HepG2 (cell line): ENCODE measurements around the gene NCDN. TPM values are rescaled to one million over a fixed set of nuclear protein-coding genes. Genes with fewer than 3 reads are reported as not detected.

ENCODE experiments used
- GATA4 ChIP-seq: sonication (generic); IDR thresholded peaks from 2 replicates; pipeline ENCODE4 v1.6.1; 2016; ENCODE audit warnings: antibody characterized with exemption, low read depth, borderline replicate concordance
- HOXA9 ChIP-seq: sonication (generic); formaldehyde crosslinking; IDR thresholded peaks from 2 replicates; pipeline ENCODE4 v1.8.1; 2022; ENCODE audit warnings: missing genetic modification reagents, mild to moderate bottlenecking, moderate library complexity, borderline replicate concordance
- IRF2 ChIP-seq: IDR thresholded peaks from 2 replicates; pipeline ENCODE4 v1.6.1; 2018; ENCODE audit warnings: missing genetic modification reagents, missing compliant biosample characterization
- SMC3 ChIP-seq: IDR thresholded peaks from 2 replicates; pipeline ENCODE4 v1.6.1; 2011; ENCODE audit warnings: low read length, improper control_type of control experiment
- SOX6 ChIP-seq, 2 experiments: fragments of 450-650 bp in 1 of 2; sonication (generic) in 1 of 2; formaldehyde crosslinking in 1 of 2; IDR thresholded peaks; 2 replicates each; pipeline versions ENCODE4 v1.4.0 to v1.6.1; 2017 to 2020; ENCODE audit warnings: antibody characterized with exemption in 1 of 2, mild to moderate bottlenecking in 1 of 2, missing genetic modification reagents in 1 of 2
- SP1 ChIP-seq, 2 experiments: fragments of 450-650 bp in 1 of 2; sonication (generic) in 1 of 2; formaldehyde crosslinking in 1 of 2; IDR thresholded peaks; 2 replicates each; pipeline versions ENCODE4 v1.4.0 to v1.6.1; 2016 to 2020; ENCODE audit warnings: missing genetic modification reagents in 1 of 2
- STAG1 ChIP-seq: sonication (generic); formaldehyde crosslinking; IDR thresholded peaks from 2 replicates; pipeline ENCODE4 v1.4.0; 2020; ENCODE audit warnings: missing genetic modification reagents
- TBX2 ChIP-seq: sonication (generic); formaldehyde crosslinking; IDR thresholded peaks from 2 replicates; pipeline ENCODE4 v1.5.0; 2020; ENCODE audit warnings: missing genetic modification reagents, mild to moderate bottlenecking, borderline replicate concordance
- ZNF205 ChIP-seq: IDR thresholded peaks from 2 replicates; pipeline ENCODE4 v1.6.1; 2018; ENCODE audit warnings: missing biosample characterization, missing genetic modification reagents
- ZNF44 ChIP-seq: sonication (generic); formaldehyde crosslinking; IDR thresholded peaks from 2 replicates; pipeline ENCODE4 v1.5.1; 2020; ENCODE audit warnings: mild to moderate bottlenecking, missing genetic modification reagents
- polyA plus RNA-seq, 8 experiments: library from polyadenylated mRNA; depleted of rRNA in 3 of 8; stranded (reverse) in 7 of 8; unstranded in 1 of 8; fragments of >200 nt; fragmentation: Illumina TruSeq in 4 of 8; extraction: Trizol in 4 of 8; gene quantifications; 2 replicates each; pipeline versions ENCODE4 v1.2.1 to v1.2.3, GENCODE V29; 2011 to 2016; ENCODE audit warnings: low read depth in 4 of 8, missing spikeins in 1 of 8, mixed read lengths in 1 of 8; ENCODE audit not compliant: insufficient read depth in 1 of 8
- total RNA-seq, 5 experiments: library from RNA; depleted of rRNA; stranded (reverse); fragments of >200 nt; fragmentation: Illumina TruSeq; extraction: Trizol; gene quantifications; 2 replicates each; pipeline ENCODE4 v1.2.3, GENCODE V29; 2016; ENCODE audit warnings: low read depth in 1 of 5
- TF ChIP-seq, protein P1 (sequence below): sonication (generic); formaldehyde crosslinking; IDR thresholded peaks from 2 replicates; pipeline ENCODE4 v1.5.1; 2020; ENCODE audit warnings: mild to moderate bottlenecking, moderate library complexity, missing genetic modification reagents
- TF ChIP-seq, protein P2 (sequence below): IDR thresholded peaks from 2 replicates; pipeline ENCODE4 v1.6.1; 2012; ENCODE audit warnings: low read depth, low read length, improper control_type of control experiment
- TF ChIP-seq, protein P3 (sequence below), 2 experiments: sonication (generic) in 1 of 2; formaldehyde crosslinking in 1 of 2; IDR thresholded peaks; 2 replicates each; pipeline versions ENCODE4 v1.4.0 to v1.6.1; 2018 to 2020; ENCODE audit warnings: missing genetic modification reagents in 2 of 2, borderline replicate concordance in 1 of 2, low read depth in 1 of 2, mild to moderate bottlenecking in 1 of 2, missing biosample characterization in 1 of 2
- TF ChIP-seq, protein P4 (sequence below): sonication (generic); formaldehyde crosslinking; IDR thresholded peaks from 2 replicates; pipeline ENCODE4 v1.5.0; 2020; ENCODE audit warnings: mild to moderate bottlenecking, missing genetic modification reagents, moderate library complexity
- TF ChIP-seq, protein P5 (sequence below): sonication (generic); formaldehyde crosslinking; IDR thresholded peaks from 2 replicates; pipeline ENCODE4 v1.8.0; 2022; ENCODE audit warnings: missing genetic modification reagents, mild to moderate bottlenecking, borderline replicate concordance
- TF ChIP-seq, protein P6 (sequence below): sonication (generic); formaldehyde crosslinking; IDR thresholded peaks from 2 replicates; pipeline ENCODE4 v1.5.1; 2020; ENCODE audit warnings: missing genetic modification reagents, mild to moderate bottlenecking, borderline replicate concordance

The NCDN gene
- total and polyA plus RNA-seq, 2 of the 13 experiments (the other 11 are each of a cell fraction or from before 2014, with no cell fraction given), result 6.6 to 9.3 TPM

DNA sequence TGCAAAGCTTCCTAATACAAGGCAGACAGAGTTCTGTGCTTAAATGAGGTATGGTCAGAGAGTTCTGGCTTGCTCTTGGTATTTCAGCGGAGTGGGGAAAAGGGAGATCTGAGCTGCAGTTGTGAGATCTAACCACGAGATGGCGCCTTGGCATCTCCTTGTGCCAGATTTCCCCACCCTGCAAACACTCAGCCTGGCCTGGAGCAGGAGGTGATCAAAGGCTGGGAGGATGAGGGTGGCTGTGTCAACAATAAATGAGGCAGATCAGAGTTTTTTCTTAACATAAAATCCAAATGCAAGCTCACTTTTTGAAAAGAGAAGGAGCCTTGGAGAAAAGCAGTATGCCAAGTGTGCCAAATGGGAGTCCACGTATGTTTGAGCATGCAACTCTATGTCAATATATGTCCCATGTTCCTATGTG lies 11.4 kb downstream of the NCDN start (continued):
- no peak for TF ChIP-seq SP1 (IDR thresholded peaks at IDR 0.05)
- no peak for TF ChIP-seq SP1 (CRISPR knock-in tag; IDR thresholded peaks at IDR 0.05)
- TF ChIP-seq SOX6 (IDR thresholded peaks at IDR 0.05), result no peak
- TF ChIP-seq SOX6 (CRISPR knock-in tag; IDR thresholded peaks at IDR 0.05), result 0 out of 2 replicates have a peak, but pooled peaks have one; percentile 14
- TF ChIP-seq, protein P1, sequence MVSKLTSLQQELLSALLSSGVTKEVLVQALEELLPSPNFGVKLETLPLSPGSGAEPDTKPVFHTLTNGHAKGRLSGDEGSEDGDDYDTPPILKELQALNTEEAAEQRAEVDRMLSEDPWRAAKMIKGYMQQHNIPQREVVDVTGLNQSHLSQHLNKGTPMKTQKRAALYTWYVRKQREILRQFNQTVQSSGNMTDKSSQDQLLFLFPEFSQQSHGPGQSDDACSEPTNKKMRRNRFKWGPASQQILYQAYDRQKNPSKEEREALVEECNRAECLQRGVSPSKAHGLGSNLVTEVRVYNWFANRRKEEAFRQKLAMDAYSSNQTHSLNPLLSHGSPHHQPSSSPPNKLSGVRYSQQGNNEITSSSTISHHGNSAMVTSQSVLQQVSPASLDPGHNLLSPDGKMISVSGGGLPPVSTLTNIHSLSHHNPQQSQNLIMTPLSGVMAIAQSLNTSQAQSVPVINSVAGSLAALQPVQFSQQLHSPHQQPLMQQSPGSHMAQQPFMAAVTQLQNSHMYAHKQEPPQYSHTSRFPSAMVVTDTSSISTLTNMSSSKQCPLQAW (CRISPR knock-in tag), result 0 out of 2 replicates have a peak, but pooled peaks have one; percentile 38
- TF ChIP-seq STAG1, result peak; percentile 95
- no peak for TF ChIP-seq HOXA9 (CRISPR knock-in tag)
- TF ChIP-seq, protein P2, sequence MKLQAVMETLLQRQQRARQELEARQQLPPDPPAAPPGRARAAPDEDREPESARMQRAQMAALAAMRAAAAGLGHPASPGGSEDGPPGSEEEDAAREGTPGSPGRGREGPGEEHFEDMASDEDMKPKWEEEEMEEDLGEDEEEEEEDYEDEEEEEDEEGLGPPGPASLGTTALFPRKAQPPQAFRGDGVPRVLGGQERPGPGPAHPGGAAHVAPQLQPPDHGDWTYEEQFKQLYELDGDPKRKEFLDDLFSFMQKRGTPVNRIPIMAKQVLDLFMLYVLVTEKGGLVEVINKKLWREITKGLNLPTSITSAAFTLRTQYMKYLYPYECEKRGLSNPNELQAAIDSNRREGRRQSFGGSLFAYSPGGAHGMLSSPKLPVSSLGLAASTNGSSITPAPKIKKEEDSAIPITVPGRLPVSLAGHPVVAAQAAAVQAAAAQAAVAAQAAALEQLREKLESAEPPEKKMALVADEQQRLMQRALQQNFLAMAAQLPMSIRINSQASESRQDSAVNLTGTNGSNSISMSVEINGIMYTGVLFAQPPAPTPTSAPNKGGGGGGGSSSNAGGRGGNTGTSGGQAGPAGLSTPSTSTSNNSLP, result 0 out of 2 replicates have a peak, but pooled peaks have one; percentile 21
- TF ChIP-seq, protein P3, sequence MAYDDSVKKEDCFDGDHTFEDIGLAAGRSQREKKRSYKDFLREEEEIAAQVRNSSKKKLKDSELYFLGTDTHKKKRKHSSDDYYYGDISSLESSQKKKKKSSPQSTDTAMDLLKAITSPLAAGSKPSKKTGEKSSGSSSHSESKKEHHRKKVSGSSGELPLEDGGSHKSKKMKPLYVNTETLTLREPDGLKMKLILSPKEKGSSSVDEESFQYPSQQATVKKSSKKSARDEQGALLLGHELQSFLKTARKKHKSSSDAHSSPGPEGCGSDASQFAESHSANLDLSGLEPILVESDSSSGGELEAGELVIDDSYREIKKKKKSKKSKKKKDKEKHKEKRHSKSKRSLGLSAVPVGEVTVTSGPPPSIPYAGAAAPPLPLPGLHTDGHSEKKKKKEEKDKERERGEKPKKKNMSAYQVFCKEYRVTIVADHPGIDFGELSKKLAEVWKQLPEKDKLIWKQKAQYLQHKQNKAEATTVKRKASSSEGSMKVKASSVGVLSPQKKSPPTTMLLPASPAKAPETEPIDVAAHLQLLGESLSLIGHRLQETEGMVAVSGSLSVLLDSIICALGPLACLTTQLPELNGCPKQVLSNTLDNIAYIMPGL (CRISPR knock-in tag; IDR thresholded peaks at IDR 0.05; ENCODE audit: borderline replicate concordance in 1 of 2, low read depth in 1 of 2), result peak; percentile 27 to 35; a peak in 1 of 4 replicates
- TF ChIP-seq TBX2 (CRISPR knock-in tag), result 0 out of 2 replicates have a peak, but pooled peaks have one; percentile 27
- TF ChIP-seq SMC3, result peak; percentile 96
- TF ChIP-seq, protein P4, sequence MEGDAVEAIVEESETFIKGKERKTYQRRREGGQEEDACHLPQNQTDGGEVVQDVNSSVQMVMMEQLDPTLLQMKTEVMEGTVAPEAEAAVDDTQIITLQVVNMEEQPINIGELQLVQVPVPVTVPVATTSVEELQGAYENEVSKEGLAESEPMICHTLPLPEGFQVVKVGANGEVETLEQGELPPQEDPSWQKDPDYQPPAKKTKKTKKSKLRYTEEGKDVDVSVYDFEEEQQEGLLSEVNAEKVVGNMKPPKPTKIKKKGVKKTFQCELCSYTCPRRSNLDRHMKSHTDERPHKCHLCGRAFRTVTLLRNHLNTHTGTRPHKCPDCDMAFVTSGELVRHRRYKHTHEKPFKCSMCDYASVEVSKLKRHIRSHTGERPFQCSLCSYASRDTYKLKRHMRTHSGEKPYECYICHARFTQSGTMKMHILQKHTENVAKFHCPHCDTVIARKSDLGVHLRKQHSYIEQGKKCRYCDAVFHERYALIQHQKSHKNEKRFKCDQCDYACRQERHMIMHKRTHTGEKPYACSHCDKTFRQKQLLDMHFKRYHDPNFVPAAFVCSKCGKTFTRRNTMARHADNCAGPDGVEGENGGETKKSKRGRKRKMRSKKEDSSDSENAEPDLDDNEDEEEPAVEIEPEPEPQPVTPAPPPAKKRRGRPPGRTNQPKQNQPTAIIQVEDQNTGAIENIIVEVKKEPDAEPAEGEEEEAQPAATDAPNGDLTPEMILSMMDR (CRISPR knock-in tag), result peak; percentile 95
- no peak for TF ChIP-seq GATA4
- TF ChIP-seq, protein P5, sequence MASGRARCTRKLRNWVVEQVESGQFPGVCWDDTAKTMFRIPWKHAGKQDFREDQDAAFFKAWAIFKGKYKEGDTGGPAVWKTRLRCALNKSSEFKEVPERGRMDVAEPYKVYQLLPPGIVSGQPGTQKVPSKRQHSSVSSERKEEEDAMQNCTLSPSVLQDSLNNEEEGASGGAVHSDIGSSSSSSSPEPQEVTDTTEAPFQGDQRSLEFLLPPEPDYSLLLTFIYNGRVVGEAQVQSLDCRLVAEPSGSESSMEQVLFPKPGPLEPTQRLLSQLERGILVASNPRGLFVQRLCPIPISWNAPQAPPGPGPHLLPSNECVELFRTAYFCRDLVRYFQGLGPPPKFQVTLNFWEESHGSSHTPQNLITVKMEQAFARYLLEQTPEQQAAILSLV, result no peak
- TF ChIP-seq, protein P6, sequence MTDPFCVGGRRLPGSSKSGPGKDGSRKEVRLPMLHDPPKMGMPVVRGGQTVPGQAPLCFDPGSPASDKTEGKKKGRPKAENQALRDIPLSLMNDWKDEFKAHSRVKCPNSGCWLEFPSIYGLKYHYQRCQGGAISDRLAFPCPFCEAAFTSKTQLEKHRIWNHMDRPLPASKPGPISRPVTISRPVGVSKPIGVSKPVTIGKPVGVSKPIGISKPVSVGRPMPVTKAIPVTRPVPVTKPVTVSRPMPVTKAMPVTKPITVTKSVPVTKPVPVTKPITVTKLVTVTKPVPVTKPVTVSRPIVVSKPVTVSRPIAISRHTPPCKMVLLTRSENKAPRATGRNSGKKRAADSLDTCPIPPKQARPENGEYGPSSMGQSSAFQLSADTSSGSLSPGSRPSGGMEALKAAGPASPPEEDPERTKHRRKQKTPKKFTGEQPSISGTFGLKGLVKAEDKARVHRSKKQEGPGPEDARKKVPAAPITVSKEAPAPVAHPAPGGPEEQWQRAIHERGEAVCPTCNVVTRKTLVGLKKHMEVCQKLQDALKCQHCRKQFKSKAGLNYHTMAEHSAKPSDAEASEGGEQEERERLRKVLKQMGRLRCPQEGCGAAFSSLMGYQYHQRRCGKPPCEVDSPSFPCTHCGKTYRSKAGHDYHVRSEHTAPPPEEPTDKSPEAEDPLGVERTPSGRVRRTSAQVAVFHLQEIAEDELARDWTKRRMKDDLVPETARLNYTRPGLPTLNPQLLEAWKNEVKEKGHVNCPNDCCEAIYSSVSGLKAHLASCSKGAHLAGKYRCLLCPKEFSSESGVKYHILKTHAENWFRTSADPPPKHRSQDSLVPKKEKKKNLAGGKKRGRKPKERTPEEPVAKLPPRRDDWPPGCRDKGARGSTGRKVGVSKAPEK (CRISPR knock-in tag), result no peak
- 0 out of 2 replicates have a peak, but pooled peaks have one; percentile 43 for TF ChIP-seq ZNF205 (CRISPR knock-in tag)
- 0 out of 2 replicates have a peak, but pooled peaks have one; percentile 23 for TF ChIP-seq IRF2 (CRISPR knock-in tag)
- 0 out of 2 replicates have a peak, but pooled peaks have one; percentile 79 for TF ChIP-seq ZNF44
